Caco-2 (cell line): ENCODE data around the gene BPNT1. TPM values are rescaled to one million over a fixed set of nuclear protein-coding genes. Genes with fewer than 3 reads are reported as not detected.

Source experiments
- BruUV-seq: library from RNA; stranded (reverse); fragments of 400-500 nt; replicated peaks from 2 replicates; lab custom pipeline; 2021; lab: Mats Ljungman, UMichigan
- CTCF ChIA-PET: fragments of 300-600 bp; sonication (Branson Sonifier 250); formaldehyde crosslinking; loops from one replicate; lab custom pipeline; 2022; ENCODE audit warnings: antibody characterized with exemption; lab: Charles Lee
- POLR2A ChIA-PET: fragments of 300-600 bp; sonication (Branson Sonifier 250); formaldehyde crosslinking; loops from one replicate; lab custom pipeline; 2022; ENCODE audit warnings: antibody characterized with exemption; lab: Charles Lee
- DNase-seq, 2 experiments: peaks; one replicate each; pipeline versions ENCODE4 v3.0.0 to v3.0.0-alpha.2; 2020 to 2022
- H3K27me3 ChIP-seq: replicated peaks from 2 replicates; pipeline ENCODE4 v1.6.0; 2011; ENCODE audit warnings: low read length; ENCODE audit not compliant: control insufficient read depth, insufficient read depth
- H3K36me3 ChIP-seq: 2 replicates; pipeline ENCODE4 v1.5.1; 2011; ENCODE audit warnings: low read length; ENCODE audit not compliant: control insufficient read depth, insufficient read depth
- H3K4me1 ChIP-seq: fragments of 250-450 bp; sonication (Bioruptor Pico); 2 replicates; pipeline ENCODE4 v1.5.1; 2020; ENCODE audit warnings: mild to moderate bottlenecking
- H3K4me3 ChIP-seq: 2 replicates; pipeline ENCODE4 v1.5.1; 2011; ENCODE audit warnings: low read depth, mild to moderate bottlenecking, control low read depth, low read length
- H3K9me3 ChIP-seq: fragments of 250-450 bp; sonication (Bioruptor Pico); 2 replicates; pipeline ENCODE4 v1.5.1; 2020; ENCODE audit warnings: mild to moderate bottlenecking, moderate library complexity
- H3K27ac Mint-ChIP-seq: one replicate; pipeline ENCODE4 v1.8.0; 2022; ENCODE audit warnings: mixed read lengths; ENCODE audit not compliant: unreplicated experiment
- H3K27me3 Mint-ChIP-seq: one replicate; pipeline ENCODE4 v1.8.0; 2022; ENCODE audit warnings: mixed read lengths; ENCODE audit not compliant: insufficient read depth, unreplicated experiment
- H3K36me3 Mint-ChIP-seq: one replicate; pipeline ENCODE4 v1.8.0; 2022; ENCODE audit warnings: mild to moderate bottlenecking, mixed read lengths; ENCODE audit not compliant: insufficient read depth, unreplicated experiment
- H3K4me1 Mint-ChIP-seq: one replicate; pipeline ENCODE4 v1.8.0; 2022; ENCODE audit warnings: low read depth, mixed read lengths; ENCODE audit not compliant: unreplicated experiment
- H3K4me3 Mint-ChIP-seq: one replicate; pipeline ENCODE4 v1.8.0; 2022; ENCODE audit warnings: mild to moderate bottlenecking, moderate library complexity, mixed read lengths; ENCODE audit not compliant: unreplicated experiment
- H3K9me3 Mint-ChIP-seq: one replicate; pipeline ENCODE4 v1.8.0; 2022; ENCODE audit warnings: mixed read lengths; ENCODE audit not compliant: unreplicated experiment
- intact Hi-C: fragments of 100-400 bp; cut with micrococcal nuclease; formaldehyde crosslinking; loops from one replicate; pipeline ENCODE4 v1.10.0; 2022; ENCODE audit not compliant: unreplicated experiment
- total RNA-seq: library from RNA; stranded (reverse); gene quantifications from 2 replicates; pipeline ENCODE4 v1.2.3, GENCODE V29; 2022
- TF ChIP-seq, protein P1 (sequence below), 2 experiments: fragments of 200-600 bp in 1 of 2; IDR thresholded peaks; 1 replicate in 1 of 2; 2 replicates in 1 of 2; pipeline versions ENCODE4 v1.5.1 to v1.8.0; 2011 to 2022; ENCODE audit warnings: antibody characterized with exemption in 1 of 2, control low read depth in 1 of 2, inconsistent platforms in 1 of 2, low read depth in 1 of 2, low read length in 1 of 2, mild to moderate bottlenecking in 1 of 2, moderate library complexity in 1 of 2; ENCODE audit not compliant: insufficient read depth in 1 of 2, severe bottlenecking in 1 of 2, unreplicated experiment in 1 of 2

The BPNT1 gene
- total RNA-seq, 1 experiment from 2014 or later: 25.0 TPM

DNA sequence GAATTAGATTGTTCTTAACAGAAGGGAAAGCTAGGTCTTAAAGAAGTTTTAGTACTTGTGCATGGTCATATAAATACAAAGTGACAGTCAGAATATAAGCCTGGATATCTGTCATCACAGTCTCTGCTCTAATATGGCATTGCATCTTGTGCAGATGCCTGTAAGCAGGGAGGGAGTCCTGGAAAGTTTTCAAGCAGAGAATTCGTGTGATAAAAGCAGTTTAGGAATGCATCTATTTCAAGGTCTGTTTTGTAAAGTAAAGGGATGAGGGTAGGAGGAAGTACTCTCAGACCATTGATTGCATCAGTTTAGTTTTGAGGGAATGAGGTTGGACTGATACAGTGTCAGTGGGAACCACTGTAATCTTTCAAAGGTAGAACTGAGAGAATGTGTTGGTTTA, 35.0 kb upstream of the BPNT1 start:
- Mint-ChIP-seq H3K4me3 (no peak overlapping the region), H3K9me3 (no peaks in the 10 kb centered on the region), H3K4me1 (peaks cover 19% of the 10 kb centered on the region), H3K27me3 (no peaks in the 10 kb centered on the region), H3K27ac (peak overlapping the region; percentile 9), H3K36me3 (peaks cover 46% of the 10 kb centered on the region)
- Histone ChIP-seq H3K9me3 (no peaks in the 10 kb centered on the region), H3K4me3 (no peak overlapping the region), H3K27me3 (no peaks in the 10 kb centered on the region), H3K4me1 (peaks cover 44% of the 10 kb centered on the region), H3K36me3 (peaks cover 2% of the 10 kb centered on the region)
- DNase-seq: no peak
- TF ChIP-seq, protein P1, sequence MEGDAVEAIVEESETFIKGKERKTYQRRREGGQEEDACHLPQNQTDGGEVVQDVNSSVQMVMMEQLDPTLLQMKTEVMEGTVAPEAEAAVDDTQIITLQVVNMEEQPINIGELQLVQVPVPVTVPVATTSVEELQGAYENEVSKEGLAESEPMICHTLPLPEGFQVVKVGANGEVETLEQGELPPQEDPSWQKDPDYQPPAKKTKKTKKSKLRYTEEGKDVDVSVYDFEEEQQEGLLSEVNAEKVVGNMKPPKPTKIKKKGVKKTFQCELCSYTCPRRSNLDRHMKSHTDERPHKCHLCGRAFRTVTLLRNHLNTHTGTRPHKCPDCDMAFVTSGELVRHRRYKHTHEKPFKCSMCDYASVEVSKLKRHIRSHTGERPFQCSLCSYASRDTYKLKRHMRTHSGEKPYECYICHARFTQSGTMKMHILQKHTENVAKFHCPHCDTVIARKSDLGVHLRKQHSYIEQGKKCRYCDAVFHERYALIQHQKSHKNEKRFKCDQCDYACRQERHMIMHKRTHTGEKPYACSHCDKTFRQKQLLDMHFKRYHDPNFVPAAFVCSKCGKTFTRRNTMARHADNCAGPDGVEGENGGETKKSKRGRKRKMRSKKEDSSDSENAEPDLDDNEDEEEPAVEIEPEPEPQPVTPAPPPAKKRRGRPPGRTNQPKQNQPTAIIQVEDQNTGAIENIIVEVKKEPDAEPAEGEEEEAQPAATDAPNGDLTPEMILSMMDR (IDR thresholded peaks at IDR 0.05; ENCODE audit: insufficient read depth in 1 of 2, low read depth in 1 of 2, low read length in 1 of 2, severe bottlenecking in 1 of 2, unreplicated experiment in 1 of 2): no peak
- no TSS peak for BruUV-seq
- ChIA-PET CTCF (interaction anchor here (0.8 kb wide), 1 partner anchor 12 kb away, joined by 3 read pairs; no protein-coding TSS in a partner anchor), POLR2A (no interaction called here)
- intact Hi-C loops: no loop called here

DNA sequence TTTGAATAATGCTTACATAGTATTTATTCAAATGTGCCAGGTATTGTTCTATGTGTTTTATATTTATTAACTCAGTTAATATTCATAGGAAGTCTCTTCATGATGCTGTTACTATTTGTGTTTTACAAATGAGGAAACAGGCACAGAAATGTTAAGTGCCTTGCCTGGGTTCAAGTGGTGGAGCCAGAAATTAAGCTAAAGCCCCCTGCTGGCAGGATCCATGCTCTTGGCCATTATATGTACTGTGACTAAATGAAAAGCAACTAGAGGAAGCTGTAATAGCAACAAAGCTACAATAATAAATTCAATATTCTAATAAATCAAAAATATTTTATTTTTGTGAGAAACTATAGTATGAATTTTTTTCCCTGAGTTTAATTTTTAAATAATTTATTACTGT, 34.3 kb upstream of the BPNT1 start:
- no TSS peak for BruUV-seq
- H3K4me1 ChIP-seq: peaks cover 51% of the 10 kb centered on the region
- ChIA-PET POLR2A (no interaction called here), CTCF (interaction anchor here (0.8 kb wide), 1 partner anchor 11 kb away, joined by 3 read pairs; no protein-coding TSS in a partner anchor)
- H3K27me3 ChIP-seq: no peaks in the 10 kb centered on the region
- H3K9me3 ChIP-seq: no peaks in the 10 kb centered on the region
- TF ChIP-seq, protein P1 (IDR thresholded peaks at IDR 0.05; ENCODE audit: insufficient read depth in 1 of 2, low read depth in 1 of 2, low read length in 1 of 2, severe bottlenecking in 1 of 2, unreplicated experiment in 1 of 2): peak; percentile 22 to 35
- H3K36me3 Mint-ChIP-seq: peaks cover 45% of the 10 kb centered on the region
- no peaks in the 10 kb centered on the region for H3K27me3 Mint-ChIP-seq
- no peaks in the 10 kb centered on the region for H3K9me3 Mint-ChIP-seq
- peaks cover 2% of the 10 kb centered on the region for H3K36me3 ChIP-seq
- H3K4me1 Mint-ChIP-seq: peaks cover 24% of the 10 kb centered on the region
- DNase-seq: peak; percentile 17 to 41
- intact Hi-C loops: no loop called here
- H3K4me3 Mint-ChIP-seq: no peak overlapping the region
- H3K4me3 ChIP-seq: no peak overlapping the region
- peak overlapping the region; percentile 9 for H3K27ac Mint-ChIP-seq

DNA sequence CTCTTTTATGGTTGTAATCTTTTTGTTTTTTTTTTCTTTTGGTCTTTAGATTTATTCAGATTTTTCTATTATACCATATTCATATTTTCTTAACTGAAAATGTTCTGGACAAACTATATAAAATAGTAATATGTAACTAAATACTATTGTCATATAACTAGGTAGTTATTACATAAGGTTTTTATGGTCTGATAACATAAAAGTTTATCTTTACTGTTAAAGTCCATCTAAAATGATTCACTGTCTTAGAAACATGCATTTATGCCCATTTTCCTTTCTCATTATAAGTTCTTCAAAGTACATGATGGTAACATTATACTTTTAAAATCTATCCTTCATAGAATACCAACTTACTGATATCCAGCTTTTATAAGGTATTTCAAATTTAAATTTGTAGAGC, 33.5 kb upstream of the BPNT1 start:
- CTCF ChIA-PET: no interaction called here

More for the DNA sequence above, 33.5 kb upstream of the BPNT1 start:
- H3K27me3 Mint-ChIP-seq: no peaks in the 10 kb centered on the region
- TF ChIP-seq, protein P1 (IDR thresholded peaks at IDR 0.05; ENCODE audit: insufficient read depth in 1 of 2, low read depth in 1 of 2, low read length in 1 of 2, severe bottlenecking in 1 of 2, unreplicated experiment in 1 of 2): no peak
- POLR2A ChIA-PET: interaction anchor here (0.6 kb wide), 1 partner anchor 79 kb away, joined by 18 read pairs; no protein-coding TSS in a partner anchor
- no peak overlapping the region for H3K4me3 Mint-ChIP-seq
- peak overlapping the region; percentile 90 for H3K27ac Mint-ChIP-seq
- H3K9me3 Mint-ChIP-seq: no peaks in the 10 kb centered on the region
- Histone ChIP-seq H3K9me3 (no peaks in the 10 kb centered on the region), H3K4me1 (peaks cover 57% of the 10 kb centered on the region), H3K27me3 (no peaks in the 10 kb centered on the region), H3K4me3 (no peak overlapping the region), H3K36me3 (peaks cover 2% of the 10 kb centered on the region; the same call in 1 of the 2 replicates)
- peaks cover 39% of the 10 kb centered on the region for H3K36me3 Mint-ChIP-seq
- intact Hi-C loops: no loop called here
- peaks cover 27% of the 10 kb centered on the region for H3K4me1 Mint-ChIP-seq
- BruUV-seq: no TSS peak
- no peak for DNase-seq
